Suprapubic skin (tissue), 4 donors: ENCODE results near the gene CALR. TPM values are rescaled to one million over a fixed set of nuclear protein-coding genes. Genes with fewer than 3 reads are reported as not detected.

ENCODE experiments used
- DNase-seq, 2 donors: peaks; one replicate each; pipeline ENCODE4 v3.0.0-alpha.2; 2019; ENCODE audit warnings: low spot score in 2 of 2
- H3K27ac ChIP-seq: fragments of 200-600 bp; sonication (generic); one replicate; pipeline ENCODE4 v1.5.1; 2019
- H3K27me3 ChIP-seq: fragments of 200-600 bp; sonication (generic); one replicate; pipeline ENCODE4 v1.5.1; 2019
- H3K36me3 ChIP-seq: fragments of 200-600 bp; sonication (generic); one replicate; pipeline ENCODE4 v1.5.1; 2019
- H3K4me1 ChIP-seq: fragments of 200-600 bp; sonication (generic); one replicate; pipeline ENCODE4 v1.5.1; 2019
- H3K4me3 ChIP-seq: fragments of 200-600 bp; sonication (generic); one replicate; pipeline ENCODE4 v1.5.1; 2019; ENCODE audit warnings: mild to moderate bottlenecking
- H3K9me3 ChIP-seq: fragments of 200-600 bp; sonication (generic); one replicate; pipeline ENCODE4 v1.5.1; 2019
- CTCF ChIP-seq, 2 donors: fragments of 200-600 bp in 1 of 2; fragments of 450-650 bp in 1 of 2; sonication (generic) in 1 of 2; IDR thresholded peaks; one replicate each; pipeline ENCODE4 v1.5.1; 2016 to 2019; ENCODE audit warnings: antibody characterized with exemption in 2 of 2, mild to moderate bottlenecking in 1 of 2, moderate library complexity in 1 of 2
- EP300 ChIP-seq: sonication (generic); formaldehyde crosslinking; IDR thresholded peaks from one replicate; pipeline ENCODE4 v1.6.1; 2017; ENCODE audit warnings: antibody characterized with exemption
- POLR2A ChIP-seq, 2 donors: fragments of 450-650 bp; IDR thresholded peaks; one replicate each; pipeline ENCODE4 v1.6.1; 2017; ENCODE audit warnings: antibody characterized with exemption in 2 of 2, mild to moderate bottlenecking in 2 of 2, moderate library complexity in 2 of 2
- POLR2AphosphoS5 ChIP-seq, 3 donors: sonication (generic); formaldehyde crosslinking; IDR thresholded peaks; one replicate each; pipeline ENCODE4 v1.6.1; 2017; ENCODE audit warnings: antibody characterized with exemption in 3 of 3
- WGBS: methylation state at CpG from one replicate; pipeline ENCODE4 v1.1.5; 2018; 5-methylcytosine and 5-hydroxymethylcytosine counted together
- total RNA-seq, 4 donors: library from RNA; depleted of rRNA; stranded (reverse); fragments of >200 nt; gene quantifications; one replicate each; pipeline ENCODE4 v1.1.0, GENCODE V29; 2016

The CALR gene
- total RNA-seq, 4 donors from 2014 or later = 131 to 285 (median 237) TPM

GRCh38 chr19:12983091-12983490, 44.7 kb downstream of the CALR start:
- WGBS = 57% methylated on average over 10 of the region's 10 CpGs
- Histone ChIP-seq H3K9me3 (no peaks in the 10 kb centered on the region), H3K4me1 (peaks cover 24% of the 10 kb centered on the region), H3K4me3 (peak overlapping the region; percentile 42), H3K27ac (no peak overlapping the region), H3K36me3 (no peaks in the 10 kb centered on the region), H3K27me3 (no peaks in the 10 kb centered on the region)
- no peak for DNase-seq
- TF ChIP-seq EP300 (no peak), POLR2A (IDR thresholded peaks at IDR 0.05) (no peak), POLR2AphosphoS5 (IDR thresholded peaks at IDR 0.05) (no peak), CTCF (IDR thresholded peaks at IDR 0.05) (no peak)

GRCh38 chr19:12983542-12984142, 45.2 kb downstream of the CALR start:
- Histone ChIP-seq H3K9me3 (no peaks in the 10 kb centered on the region), H3K27ac (no peak overlapping the region), H3K36me3 (no peaks in the 10 kb centered on the region), H3K27me3 (no peaks in the 10 kb centered on the region), H3K4me1 (peaks cover 24% of the 10 kb centered on the region), H3K4me3 (peak overlapping the region; percentile 42)
- no peak for TF ChIP-seq POLR2A (IDR thresholded peaks at IDR 0.05)
- TF ChIP-seq POLR2AphosphoS5 (IDR thresholded peaks at IDR 0.05) = peak in 2 of 3 donors; percentile 53 to 65
- peak; percentile 86 to 99 for TF ChIP-seq CTCF (IDR thresholded peaks at IDR 0.05)
- 10% methylated on average over 44 of the region's 51 CpGs for WGBS
- peak in 1 of 2 donors; percentile 84 for DNase-seq

GRCh38 chr19:12984143-12984627, 45.8 kb downstream of the CALR start:
- 72% methylated on average over 3 of the region's 3 CpGs for WGBS
- H3K4me1 ChIP-seq = peaks cover 24% of the 10 kb centered on the region
- TF ChIP-seq POLR2A (IDR thresholded peaks at IDR 0.05) (no peak), POLR2AphosphoS5 (IDR thresholded peaks at IDR 0.05) (no peak), EP300 (no peak), CTCF (IDR thresholded peaks at IDR 0.05) (no peak)

DNA sequence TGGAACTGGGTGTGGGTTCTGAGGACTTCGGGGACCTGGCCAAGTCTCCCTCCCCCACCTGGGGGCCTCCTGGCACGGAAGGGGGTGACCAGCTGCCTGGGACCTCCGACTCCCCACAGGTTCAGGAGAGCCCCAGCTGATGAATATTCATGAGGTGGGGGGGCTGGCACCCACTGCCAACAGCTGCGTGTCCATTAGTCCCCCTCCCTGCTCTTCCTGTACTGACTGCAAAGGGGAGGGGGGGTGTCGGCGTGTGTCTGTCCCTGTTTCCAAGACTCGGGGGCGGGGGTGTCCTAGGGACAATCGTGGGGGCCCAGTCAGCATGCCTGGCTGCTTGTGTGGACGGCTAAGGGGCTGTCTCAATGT, 46.3 kb downstream of the CALR start:
- TF ChIP-seq POLR2A (IDR thresholded peaks at IDR 0.05) (no peak), EP300 (no peak)
- Histone ChIP-seq H3K27ac (peak overlapping the region; percentile 78), H3K4me1 (peaks cover 24% of the 10 kb centered on the region), H3K36me3 (no peaks in the 10 kb centered on the region), H3K9me3 (no peaks in the 10 kb centered on the region), H3K4me3 (no peak overlapping the region), H3K27me3 (no peaks in the 10 kb centered on the region)
- peak in 1 of 2 donors; percentile 70 for DNase-seq
- 33% methylated on average over 10 of the region's 10 CpGs for WGBS

More at GRCh38 chr19:12984143-12984627, 45.8 kb downstream of the CALR start:
- Histone ChIP-seq H3K4me3 (no peak overlapping the region), H3K36me3 (no peaks in the 10 kb centered on the region), H3K9me3 (no peaks in the 10 kb centered on the region), H3K27me3 (no peaks in the 10 kb centered on the region), H3K27ac (peak overlapping the region; percentile 78)
- no peak for DNase-seq

GRCh38 chr19:12985049-12985776, 46.8 kb downstream of the CALR start:
- DNase-seq = peak; percentile 86 to 93
- WGBS = 55% methylated on average over 13 of the region's 16 CpGs
- peak overlapping the region; percentile 78 for H3K27ac ChIP-seq

More at GRCh38 chr19:12985049-12985776, 46.8 kb downstream of the CALR start:
- Histone ChIP-seq H3K4me3 (no peak overlapping the region), H3K27me3 (no peaks in the 10 kb centered on the region), H3K36me3 (no peaks in the 10 kb centered on the region), H3K9me3 (no peaks in the 10 kb centered on the region), H3K4me1 (peaks cover 24% of the 10 kb centered on the region)
- TF ChIP-seq CTCF (IDR thresholded peaks at IDR 0.05) (no peak), POLR2AphosphoS5 (IDR thresholded peaks at IDR 0.05) (no peak), POLR2A (IDR thresholded peaks at IDR 0.05) (no peak), EP300 (no peak)
